MM.1S (cell line): ENCODE measurements around the gene FSIP1.

ENCODE experiments used
- DNase-seq: peaks from one replicate; pipeline ENCODE4 v3.0.0-alpha.2; 2015
- H2AFZ ChIP-seq: fragments of 300-600 bp; sonication (generic); 2 replicates; pipeline ENCODE4 v1.6.0; 2016; ENCODE audit warnings: antibody characterized with exemption, low read length
- H3F3A ChIP-seq: fragments of 300-600 bp; sonication (generic); 2 replicates; pipeline ENCODE4 v1.6.1; 2016; ENCODE audit warnings: mild to moderate bottlenecking, antibody characterized with exemption, low read length, moderate library complexity, mixed read lengths; ENCODE audit not compliant: insufficient read depth
- H3K27ac ChIP-seq: fragments of 300-600 bp; sonication (generic); 2 replicates; pipeline ENCODE4 v1.5.1; 2016; ENCODE audit warnings: mild to moderate bottlenecking, low read length
- H3K27me3 ChIP-seq: fragments of 300-600 bp; sonication (generic); replicated peaks from 2 replicates; pipeline ENCODE4 v1.6.0; 2016; ENCODE audit warnings: low read length; ENCODE audit not compliant: insufficient read depth
- H3K36me3 ChIP-seq: fragments of 300-600 bp; sonication (generic); replicated peaks from 2 replicates; pipeline ENCODE4 v1.6.1; 2016; ENCODE audit warnings: mild to moderate bottlenecking, low read length, mixed read lengths; ENCODE audit not compliant: insufficient read depth
- H3K4me1 ChIP-seq: fragments of 300-600 bp; sonication (generic); 2 replicates; pipeline ENCODE4 v1.6.1; 2016; ENCODE audit warnings: low read length, mixed read lengths
- H3K4me2 ChIP-seq: fragments of 300-600 bp; sonication (generic); 2 replicates; pipeline ENCODE4 v1.6.0; 2016; ENCODE audit warnings: low read depth, low read length
- H3K4me3 ChIP-seq: fragments of 300-600 bp; sonication (generic); 2 replicates; pipeline ENCODE4 v1.5.1; 2016; ENCODE audit warnings: low read length, mixed read lengths
- H3K79me2 ChIP-seq: fragments of 300-600 bp; sonication (generic); 2 replicates; pipeline ENCODE4 v1.6.1; 2016; ENCODE audit warnings: mixed run types, low read length, mixed read lengths
- H3K9ac ChIP-seq: fragments of 300-600 bp; sonication (generic); 2 replicates; pipeline ENCODE4 v1.6.1; 2016; ENCODE audit warnings: low read length, mixed read lengths
- H3K9me2 ChIP-seq: fragments of 300-600 bp; sonication (generic); replicated peaks from 2 replicates; pipeline ENCODE4 v1.6.1; 2016; ENCODE audit warnings: mild to moderate bottlenecking, low read length, mixed read lengths; ENCODE audit not compliant: insufficient read depth
- H3K9me3 ChIP-seq: fragments of 300-600 bp; sonication (generic); replicated peaks from 2 replicates; pipeline ENCODE4 v1.6.1; 2016; ENCODE audit warnings: mild to moderate bottlenecking, low read length, mixed read lengths; ENCODE audit not compliant: insufficient read depth
- H4K20me1 ChIP-seq: fragments of 300-600 bp; sonication (generic); 2 replicates; pipeline ENCODE4 v1.6.1; 2016; ENCODE audit warnings: mild to moderate bottlenecking, low read length, moderate library complexity, mixed read lengths; ENCODE audit not compliant: insufficient read depth
- EZH2 ChIP-seq: fragments of 300-600 bp; sonication (generic); optimal IDR thresholded peaks from 2 replicates; pipeline ENCODE3; 2017; ENCODE audit warnings: low read depth, mild to moderate bottlenecking, antibody characterized with exemption, low read length, mixed read lengths
- EZH2phosphoT487 ChIP-seq: fragments of 300-600 bp; sonication (generic); IDR thresholded peaks from 2 replicates; pipeline ENCODE4 v1.6.1; 2018; ENCODE audit warnings: antibody characterized with exemption, low read length
- TF ChIP-seq, protein P1 (sequence below): fragments of 300-600 bp; sonication (generic); IDR thresholded peaks from 2 replicates; pipeline ENCODE4 v1.5.1; 2016; ENCODE audit warnings: antibody characterized with exemption, low read length, mixed read lengths

Gene FSIP1

DNA sequence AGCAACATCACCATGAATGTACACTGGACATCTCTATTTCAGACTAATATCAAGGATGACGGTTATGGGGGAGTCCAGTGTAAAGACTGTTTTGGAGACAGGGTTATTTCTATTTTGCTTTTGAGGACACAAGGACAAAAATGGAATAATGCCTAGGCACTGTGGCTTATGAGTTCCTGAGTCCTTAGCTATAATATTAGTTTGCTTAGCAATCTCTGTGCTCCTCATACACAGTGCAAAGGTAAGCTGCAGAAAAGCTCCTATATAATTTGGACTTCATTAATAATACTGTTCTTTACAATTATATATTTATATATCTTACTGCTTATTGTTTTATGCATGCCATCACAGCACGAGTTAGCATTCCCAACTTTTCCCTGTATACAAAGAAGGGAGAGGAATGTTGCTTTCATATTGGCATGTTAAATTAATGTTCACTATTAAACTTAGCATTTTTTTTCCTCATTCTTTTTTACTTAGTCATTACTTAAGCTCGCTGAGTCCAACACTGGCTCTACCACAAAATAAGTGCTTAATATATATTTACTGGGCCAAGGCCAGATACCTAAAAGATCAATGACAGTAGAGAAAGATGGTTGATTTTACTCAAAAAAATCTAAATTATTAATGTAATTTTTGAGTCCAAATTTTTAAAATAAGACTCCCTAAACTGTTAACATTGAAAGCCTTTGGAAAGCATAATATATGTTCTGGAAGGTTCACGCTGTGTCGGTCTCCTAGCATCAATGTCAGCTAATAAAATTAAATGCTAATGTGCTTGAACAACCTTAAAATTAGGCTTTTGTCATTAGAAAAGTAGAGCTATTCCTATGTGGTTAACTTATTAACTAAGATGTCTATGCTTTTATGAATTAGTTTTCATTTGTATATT, 187.9 kb downstream of the FSIP1 start:
- no peak overlapping the region for H2AFZ ChIP-seq
- no peaks in the 10 kb centered on the region for H3K9me3 ChIP-seq
- TF ChIP-seq EZH2 (no peak), EZH2phosphoT487 (no peak)
- TF ChIP-seq, protein P1, sequence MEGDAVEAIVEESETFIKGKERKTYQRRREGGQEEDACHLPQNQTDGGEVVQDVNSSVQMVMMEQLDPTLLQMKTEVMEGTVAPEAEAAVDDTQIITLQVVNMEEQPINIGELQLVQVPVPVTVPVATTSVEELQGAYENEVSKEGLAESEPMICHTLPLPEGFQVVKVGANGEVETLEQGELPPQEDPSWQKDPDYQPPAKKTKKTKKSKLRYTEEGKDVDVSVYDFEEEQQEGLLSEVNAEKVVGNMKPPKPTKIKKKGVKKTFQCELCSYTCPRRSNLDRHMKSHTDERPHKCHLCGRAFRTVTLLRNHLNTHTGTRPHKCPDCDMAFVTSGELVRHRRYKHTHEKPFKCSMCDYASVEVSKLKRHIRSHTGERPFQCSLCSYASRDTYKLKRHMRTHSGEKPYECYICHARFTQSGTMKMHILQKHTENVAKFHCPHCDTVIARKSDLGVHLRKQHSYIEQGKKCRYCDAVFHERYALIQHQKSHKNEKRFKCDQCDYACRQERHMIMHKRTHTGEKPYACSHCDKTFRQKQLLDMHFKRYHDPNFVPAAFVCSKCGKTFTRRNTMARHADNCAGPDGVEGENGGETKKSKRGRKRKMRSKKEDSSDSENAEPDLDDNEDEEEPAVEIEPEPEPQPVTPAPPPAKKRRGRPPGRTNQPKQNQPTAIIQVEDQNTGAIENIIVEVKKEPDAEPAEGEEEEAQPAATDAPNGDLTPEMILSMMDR = no peak
- no peak overlapping the region for H3K4me3 ChIP-seq
- no peaks in the 10 kb centered on the region for H4K20me1 ChIP-seq
- H3K4me1 ChIP-seq = no peaks in the 10 kb centered on the region
- H3K36me3 ChIP-seq = no peaks in the 10 kb centered on the region
- H3K27ac ChIP-seq = no peak overlapping the region
- H3K27me3 ChIP-seq = no peaks in the 10 kb centered on the region
- no peak for DNase-seq
- H3K9me2 ChIP-seq = no peaks in the 10 kb centered on the region
- no peaks in the 10 kb centered on the region for H3K79me2 ChIP-seq
- no peak overlapping the region for H3K9ac ChIP-seq
- H3F3A ChIP-seq = no peaks in the 10 kb centered on the region
- no peak overlapping the region for H3K4me2 ChIP-seq

DNA sequence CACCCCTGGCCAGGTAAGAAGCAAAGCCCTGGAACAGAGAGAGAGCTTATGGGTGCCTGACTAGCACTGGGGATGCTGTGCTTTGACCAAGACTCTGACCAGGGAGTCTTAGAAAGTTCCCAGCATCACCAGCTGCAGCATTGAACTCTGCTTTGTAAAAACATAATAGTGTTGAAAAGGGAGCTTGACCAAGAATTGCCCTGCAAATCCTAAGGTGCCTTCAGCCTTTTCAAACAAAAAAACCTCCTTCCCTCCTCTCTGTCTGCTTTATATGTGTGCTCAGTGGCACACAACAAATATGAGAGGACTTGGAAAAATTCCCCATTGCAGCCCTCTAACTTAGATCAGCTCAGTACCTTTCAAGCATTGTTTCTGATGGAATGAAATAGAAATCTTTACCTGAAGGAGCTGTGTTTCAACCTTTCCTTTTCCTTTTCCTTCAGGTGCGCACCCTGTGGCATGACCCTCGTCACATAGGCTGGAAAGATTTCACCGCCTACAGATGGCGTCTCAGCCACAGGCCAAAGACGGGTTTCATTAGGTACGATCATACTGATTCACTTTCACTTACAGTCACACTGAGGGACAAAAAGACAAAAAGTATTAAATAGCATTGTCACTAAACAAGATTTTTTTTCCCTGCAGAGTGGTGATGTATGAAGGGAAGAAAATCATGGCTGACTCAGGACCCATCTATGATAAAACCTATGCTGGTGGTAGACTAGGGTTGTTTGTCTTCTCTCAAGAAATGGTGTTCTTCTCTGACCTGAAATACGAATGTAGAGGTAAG, 188.8 kb downstream of the FSIP1 start:
- H3K27ac ChIP-seq = no peak overlapping the region
- H3K9me2 ChIP-seq = no peaks in the 10 kb centered on the region
- H3K9ac ChIP-seq = no peak overlapping the region

DNA sequence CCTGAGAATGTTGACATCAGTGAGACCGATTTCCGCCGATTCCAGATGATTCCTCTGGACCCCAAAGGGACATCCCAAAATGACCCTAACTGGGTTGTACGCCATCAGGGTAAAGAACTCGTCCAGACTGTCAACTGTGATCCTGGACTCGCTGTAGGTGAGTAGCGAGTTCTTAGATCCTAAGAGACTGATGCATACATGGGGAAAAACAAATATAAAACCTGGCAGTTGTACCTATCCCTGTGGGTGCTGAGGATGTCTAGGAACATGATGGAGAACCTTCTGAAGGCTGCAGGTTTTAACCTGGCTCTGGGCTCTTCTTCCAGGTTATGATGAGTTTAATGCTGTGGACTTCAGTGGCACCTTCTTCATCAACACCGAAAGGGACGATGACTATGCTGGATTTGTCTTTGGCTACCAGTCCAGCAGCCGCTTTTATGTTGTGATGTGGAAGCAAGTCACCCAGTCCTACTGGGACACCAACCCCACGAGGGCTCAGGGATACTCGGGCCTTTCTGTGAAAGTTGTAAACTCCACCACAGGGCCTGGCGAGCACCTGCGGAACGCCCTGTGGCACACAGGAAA, 189.5 kb downstream of the FSIP1 start:
- Histone ChIP-seq H3K9me2 (no peaks in the 10 kb centered on the region), H3F3A (no peaks in the 10 kb centered on the region), H3K4me1 (no peaks in the 10 kb centered on the region), H3K9me3 (no peaks in the 10 kb centered on the region), H3K9ac (no peak overlapping the region), H4K20me1 (no peaks in the 10 kb centered on the region), H3K27me3 (no peaks in the 10 kb centered on the region), H3K36me3 (no peaks in the 10 kb centered on the region), H3K4me3 (no peak overlapping the region), H2AFZ (no peak overlapping the region), H3K79me2 (no peaks in the 10 kb centered on the region), H3K4me2 (no peak overlapping the region), H3K27ac (no peak overlapping the region)
- no peak for TF ChIP-seq EZH2phosphoT487
- TF ChIP-seq, protein P1 = no peak
- no peak for TF ChIP-seq EZH2
- DNase-seq = no peak

More for the DNA sequence above, 188.8 kb downstream of the FSIP1 start:
- H2AFZ ChIP-seq = no peak overlapping the region
- TF ChIP-seq, protein P1 = no peak
- TF ChIP-seq EZH2phosphoT487 (no peak), EZH2 (no peak)
- H3K36me3 ChIP-seq = no peaks in the 10 kb centered on the region
- H3K79me2 ChIP-seq = no peaks in the 10 kb centered on the region
- no peaks in the 10 kb centered on the region for H3F3A ChIP-seq
- H3K27me3 ChIP-seq = no peaks in the 10 kb centered on the region
- no peaks in the 10 kb centered on the region for H3K4me1 ChIP-seq
- H4K20me1 ChIP-seq = no peaks in the 10 kb centered on the region
- H3K4me3 ChIP-seq = no peak overlapping the region
- no peak for DNase-seq
- H3K9me3 ChIP-seq = no peaks in the 10 kb centered on the region
- no peak overlapping the region for H3K4me2 ChIP-seq
